ENCODE results near the gene COBL.

The COBL gene

GRCh38 chr7:50981743-50982142 lies 334.9 kb downstream of the COBL start:
- Histone ChIP-seq H3F3A (ENCODE audit: low read depth) (no peaks in the 10 kb centered on the region), H3K4me3 (ENCODE audit: low read length, poor library complexity, severe bottlenecking) (no peak overlapping the region), H3K27me3 (ENCODE audit: insufficient read depth, low read length, poor library complexity, severe bottlenecking) (no peaks in the 10 kb centered on the region), H3K9ac (ENCODE audit: low read depth, low read length, poor library complexity, severe bottlenecking) (no peak overlapping the region), H2AFZ (ENCODE audit: low read length) (no peak overlapping the region), H3K9me2 (replicated peaks; ENCODE audit: low read depth, low read length) (no peaks in the 10 kb centered on the region), H3K9me3 (ENCODE audit: insufficient read depth, low read depth, low read length) (no peaks in the 10 kb centered on the region), H3K4me1 (ENCODE audit: insufficient read depth, low read length, poor library complexity, severe bottlenecking) (no peaks in the 10 kb centered on the region), H3K79me2 (ENCODE audit: insufficient read depth, low read length) (no peaks in the 10 kb centered on the region), H3K36me3 (ENCODE audit: insufficient read depth, low read length) (no peaks in the 10 kb centered on the region), H4K20me1 (ENCODE audit: insufficient read depth, low read length, poor library complexity, severe bottlenecking) (no peaks in the 10 kb centered on the region), H3K4me2 (ENCODE audit: low read depth, low read length, poor library complexity, severe bottlenecking) (no peak overlapping the region)
- TF ChIP-seq EZH2phosphoT487 (IDR thresholded peaks at IDR 0.05; ENCODE audit: borderline replicate concordance) (no peak), CTCF (conservative IDR thresholded peaks at IDR 0.05; ENCODE audit: low read length) (no peak; the same call in 1 of the 2 replicates)

GRCh38 chr7:50980411-50980810 lies 336.2 kb downstream of the COBL start:
- TF ChIP-seq CTCF (conservative IDR thresholded peaks at IDR 0.05; ENCODE audit: low read length) (no peak), EZH2phosphoT487 (IDR thresholded peaks at IDR 0.05; ENCODE audit: borderline replicate concordance) (no peak)

GRCh38 chr7:50978633-50979215 lies 337.9 kb downstream of the COBL start:
- Histone ChIP-seq H4K20me1 (ENCODE audit: insufficient read depth, low read length, poor library complexity, severe bottlenecking) (no peaks in the 10 kb centered on the region), H3K79me2 (ENCODE audit: insufficient read depth, low read length) (no peaks in the 10 kb centered on the region), H3K27me3 (ENCODE audit: insufficient read depth, low read length, poor library complexity, severe bottlenecking) (no peaks in the 10 kb centered on the region), H3K9me3 (ENCODE audit: insufficient read depth, low read depth, low read length) (no peaks in the 10 kb centered on the region), H3F3A (ENCODE audit: low read depth) (no peaks in the 10 kb centered on the region), H3K36me3 (ENCODE audit: insufficient read depth, low read length) (no peaks in the 10 kb centered on the region), H2AFZ (ENCODE audit: low read length) (no peak overlapping the region), H3K9ac (ENCODE audit: low read depth, low read length, poor library complexity, severe bottlenecking) (no peak overlapping the region), H3K4me2 (ENCODE audit: low read depth, low read length, poor library complexity, severe bottlenecking) (no peak overlapping the region), H3K9me2 (replicated peaks; ENCODE audit: low read depth, low read length) (no peaks in the 10 kb centered on the region), H3K4me1 (ENCODE audit: insufficient read depth, low read length, poor library complexity, severe bottlenecking) (no peaks in the 10 kb centered on the region), H3K4me3 (ENCODE audit: low read length, poor library complexity, severe bottlenecking) (no peak overlapping the region)
- TF ChIP-seq EZH2phosphoT487 (IDR thresholded peaks at IDR 0.05; ENCODE audit: borderline replicate concordance), result no peak
- no peak for TF ChIP-seq CTCF (conservative IDR thresholded peaks at IDR 0.05; ENCODE audit: low read length)

More at GRCh38 chr7:50980411-50980810, 336.2 kb downstream of the COBL start:
- no peaks in the 10 kb centered on the region for H3K4me1 ChIP-seq (ENCODE audit: insufficient read depth, low read length, poor library complexity, severe bottlenecking)
- no peak overlapping the region for H3K4me2 ChIP-seq (ENCODE audit: low read depth, low read length, poor library complexity, severe bottlenecking)
- H3K9me3 ChIP-seq (ENCODE audit: insufficient read depth, low read depth, low read length), result no peaks in the 10 kb centered on the region
- no peak overlapping the region for H3K9ac ChIP-seq (ENCODE audit: low read depth, low read length, poor library complexity, severe bottlenecking)
- no peak overlapping the region for H2AFZ ChIP-seq (ENCODE audit: low read length)
- H3K27me3 ChIP-seq (ENCODE audit: insufficient read depth, low read length, poor library complexity, severe bottlenecking), result no peaks in the 10 kb centered on the region
- no peaks in the 10 kb centered on the region for H3K36me3 ChIP-seq (ENCODE audit: insufficient read depth, low read length)
- H4K20me1 ChIP-seq (ENCODE audit: insufficient read depth, low read length, poor library complexity, severe bottlenecking), result no peaks in the 10 kb centered on the region
- H3K79me2 ChIP-seq (ENCODE audit: insufficient read depth, low read length), result no peaks in the 10 kb centered on the region
- H3F3A ChIP-seq (ENCODE audit: low read depth), result no peaks in the 10 kb centered on the region
- H3K4me3 ChIP-seq (ENCODE audit: low read length, poor library complexity, severe bottlenecking), result no peak overlapping the region
- H3K9me2 ChIP-seq (replicated peaks; ENCODE audit: low read depth, low read length), result no peaks in the 10 kb centered on the region

Data from Loucy (cell line).